T follicular helper cell (primary cell): Measurements from ENCODE around the gene DYRK1B.
"Not testable (repeated sequence)": the region's sequence is repeated elsewhere in the genome, so short reads cannot be mapped to it uniquely, and the experiment has no call there.

Experiments
- DNase-seq: peaks from one replicate; pipeline ENCODE4 v3.0.0-alpha.2; 2020; ENCODE audit warnings: low read depth

The DYRK1B gene

DNA sequence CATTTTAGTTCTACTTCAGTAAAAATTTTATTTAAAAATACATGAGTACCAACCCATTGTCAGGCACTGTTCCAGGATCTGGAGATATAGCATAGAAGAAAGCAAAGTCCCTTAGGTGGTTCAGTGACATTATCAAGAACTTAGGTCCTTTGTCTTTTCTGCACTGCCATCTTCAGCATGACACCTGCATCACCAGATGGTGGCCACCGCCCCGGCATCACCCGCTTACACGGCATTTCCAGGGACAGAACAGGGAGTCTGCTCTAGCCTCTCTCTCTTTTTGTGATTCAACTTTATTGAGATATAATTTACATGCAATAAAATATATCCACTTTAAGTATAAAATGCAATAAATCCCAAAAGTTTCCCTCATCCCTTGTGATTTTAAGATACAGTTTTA, 23.5 kb downstream of the DYRK1B start:
- no peak for DNase-seq

DNA sequence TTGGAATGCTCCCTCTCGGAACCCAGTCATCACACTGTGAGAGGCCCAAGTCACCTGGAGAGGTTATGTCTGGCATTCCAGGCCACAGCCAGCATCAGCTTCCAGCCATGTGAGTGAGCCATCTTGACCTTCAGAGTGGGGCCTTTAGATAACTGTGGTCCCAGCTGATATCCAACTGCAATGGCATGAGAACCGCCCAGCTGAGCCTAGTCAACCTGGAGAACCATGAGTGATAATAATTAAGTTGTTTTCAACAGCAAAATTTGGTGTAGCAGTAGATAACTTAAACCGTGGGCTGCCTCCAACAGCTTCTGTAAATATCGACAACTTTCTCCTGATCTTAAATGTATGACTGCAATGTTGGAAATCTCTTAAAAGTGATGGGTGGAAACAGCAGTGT, 24.6 kb downstream of the DYRK1B start:
- DNase-seq, result no peak

DNA sequence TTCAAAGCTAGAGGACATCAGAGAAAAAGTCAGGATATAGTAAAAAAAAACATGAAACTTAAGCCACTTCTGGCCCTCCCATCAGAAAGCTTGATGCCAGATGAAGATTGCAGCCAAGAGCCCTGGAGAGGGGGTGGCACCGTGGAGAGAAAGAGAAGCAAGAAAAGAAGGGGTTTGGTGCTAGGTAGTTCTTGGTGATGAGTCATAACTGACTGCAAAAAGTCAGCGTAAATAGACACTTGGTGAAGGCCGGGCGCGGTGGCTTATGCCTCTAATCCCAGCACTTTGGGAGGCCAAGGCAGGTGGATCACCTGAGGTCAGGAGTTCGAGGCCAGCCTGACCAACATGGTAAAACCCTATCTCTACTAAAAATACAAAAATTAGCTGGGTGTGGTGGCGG, 25.3 kb downstream of the DYRK1B start:
- not testable (repeated sequence) for DNase-seq

DNA sequence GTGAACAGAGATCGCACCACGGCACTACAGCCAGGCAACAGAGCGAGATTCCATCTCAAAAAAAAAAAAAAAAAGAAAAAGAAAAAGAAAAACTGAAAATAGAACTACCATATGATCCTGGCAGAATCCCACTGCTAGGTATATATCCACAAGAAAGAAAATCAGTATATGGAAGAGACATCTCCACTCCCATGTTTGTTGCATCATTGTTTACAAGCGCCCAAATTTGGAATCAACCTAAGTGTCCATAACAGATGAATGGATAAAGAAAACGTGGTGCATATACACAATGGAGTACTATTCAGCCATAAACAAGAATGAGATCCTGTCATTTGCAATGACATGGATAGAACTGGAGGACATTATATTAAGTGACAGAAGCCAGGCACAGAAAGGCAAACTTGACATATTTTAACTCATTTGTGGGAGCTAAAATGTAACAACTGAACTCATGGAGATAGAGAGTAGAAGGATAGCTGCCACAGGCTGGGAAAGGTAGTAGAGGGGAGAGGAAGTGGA, 26.1 kb downstream of the DYRK1B start:
- DNase-seq, result no peak

DNA sequence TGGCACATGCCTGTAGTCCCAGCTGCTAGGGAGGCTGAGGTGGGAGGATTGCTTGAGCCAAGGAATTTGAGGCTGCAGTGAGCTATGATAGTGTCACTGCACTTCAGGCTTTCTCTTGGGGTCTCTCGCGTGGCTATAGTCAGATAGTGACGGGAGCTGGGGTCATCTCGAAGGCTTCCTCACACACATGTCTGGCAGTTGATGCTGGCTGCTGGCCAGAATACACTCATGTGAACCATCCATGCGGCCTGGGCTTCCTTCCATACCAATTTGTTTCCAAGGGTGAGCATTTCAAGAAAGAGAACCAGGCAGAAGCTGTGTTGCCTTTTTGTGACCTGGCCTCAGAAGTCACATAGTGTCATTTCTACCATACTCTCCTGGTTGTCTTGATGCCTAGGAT, 28.9 kb downstream of the DYRK1B start:
- no peak for DNase-seq

DNA sequence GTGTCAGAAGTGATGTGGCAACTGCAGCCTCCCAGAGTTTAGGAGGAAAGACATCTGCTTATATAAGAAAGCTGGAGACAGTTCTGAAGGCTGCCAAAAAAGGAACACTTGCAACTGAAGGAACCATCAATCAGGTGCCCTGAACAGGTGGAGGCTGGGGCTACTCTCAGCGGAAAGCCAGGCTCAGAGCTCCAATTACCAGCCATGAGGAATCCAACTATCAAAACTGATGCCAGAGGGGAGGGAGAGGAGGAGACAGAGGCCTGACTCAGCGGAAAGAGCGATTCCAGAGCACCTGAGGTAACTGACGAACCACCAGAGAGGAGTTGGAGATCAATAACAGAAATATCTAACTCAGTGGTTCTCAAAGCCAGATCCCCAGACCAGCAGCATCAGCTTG, 31.0 kb downstream of the DYRK1B start:
- DNase-seq, result no peak

DNA sequence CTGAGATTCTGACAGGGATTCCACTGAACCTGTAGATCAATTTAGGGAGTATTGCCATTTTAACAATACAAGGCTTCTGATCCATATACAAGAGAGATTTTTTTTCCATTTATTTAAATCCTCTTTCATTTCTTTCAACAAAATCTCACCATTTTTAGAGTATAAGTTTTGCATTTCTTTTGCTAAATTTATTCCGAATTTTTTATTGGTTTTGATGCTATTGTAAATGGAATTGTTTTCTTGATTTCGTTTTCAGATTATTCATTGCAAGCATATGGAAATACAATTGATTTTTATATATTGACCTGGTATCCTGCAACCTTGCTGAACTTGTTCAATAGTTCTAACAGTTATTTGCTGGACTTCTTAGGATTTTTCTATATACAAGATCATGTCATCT, 36.9 kb downstream of the DYRK1B start:
- DNase-seq, result no peak

DNA sequence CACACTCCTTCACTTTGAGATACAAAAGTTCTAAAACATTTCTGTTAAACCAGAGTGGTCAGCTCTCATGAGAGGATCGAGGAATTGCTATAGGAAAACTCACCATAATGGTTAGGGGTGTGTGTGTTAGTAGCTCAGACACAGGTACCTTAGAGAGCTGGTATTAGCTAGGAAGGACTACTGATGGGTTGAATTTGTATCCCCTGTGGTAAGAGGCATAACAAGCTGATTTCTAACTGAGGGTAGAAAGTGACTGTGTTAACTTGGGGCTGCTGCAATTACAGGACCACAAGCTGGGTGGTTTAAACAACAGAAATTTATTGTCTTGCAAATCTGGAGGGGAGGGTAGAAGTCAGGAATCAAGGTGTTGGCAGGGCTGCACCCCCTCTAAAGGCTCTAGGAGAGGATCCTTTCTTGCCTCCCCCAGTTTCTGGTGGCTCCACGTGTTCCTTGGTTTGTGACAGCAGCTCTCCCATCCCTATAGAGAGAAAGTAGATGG, 37.9 kb downstream of the DYRK1B start:
- DNase-seq, result no peak

DNA sequence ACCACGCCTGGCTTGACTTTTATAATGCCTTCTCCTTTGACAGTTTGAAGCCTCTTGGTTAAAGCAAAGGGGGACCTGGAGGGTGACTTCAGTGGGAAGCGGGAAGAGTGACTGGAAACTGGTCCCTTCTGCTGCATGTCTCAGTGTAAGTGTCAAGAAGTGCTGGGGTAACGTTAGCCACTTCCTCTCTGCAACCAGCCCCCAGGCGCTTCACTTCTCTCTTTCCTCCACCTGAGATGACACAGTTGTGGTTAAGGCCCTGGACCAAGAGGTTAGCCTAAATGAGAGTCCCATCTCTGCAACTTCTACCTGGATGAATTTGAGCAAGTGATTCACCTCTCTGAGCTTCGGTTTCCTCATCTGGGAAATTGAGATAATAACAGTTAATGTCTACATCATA, 39.0 kb downstream of the DYRK1B start:
- DNase-seq, result no peak

DNA sequence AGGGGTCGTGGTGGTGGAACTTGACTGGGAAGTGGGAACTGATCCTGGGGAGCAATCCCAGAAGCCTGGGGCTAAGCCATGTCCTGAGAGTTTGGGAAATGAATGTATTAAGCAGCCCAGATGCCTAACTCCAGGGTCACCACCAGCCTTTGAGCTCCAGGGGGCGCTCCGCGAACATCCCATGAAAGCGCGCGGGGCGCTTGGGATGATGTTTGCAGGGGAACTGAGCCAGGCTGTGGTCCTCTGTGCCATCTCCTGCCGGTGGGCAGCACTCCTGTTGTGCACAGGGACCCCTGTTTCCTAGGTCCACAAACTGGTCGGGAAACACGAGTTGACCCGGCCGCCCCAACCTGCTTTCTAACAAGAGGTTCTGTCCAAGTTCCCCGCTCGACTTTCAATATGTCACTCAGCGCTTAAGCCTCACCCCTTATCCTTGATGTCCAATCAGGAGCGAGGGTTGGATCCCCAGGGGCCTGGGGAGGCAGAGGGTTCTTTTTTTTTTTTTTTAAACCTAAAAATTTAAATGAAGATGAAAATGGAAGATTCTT, 40.9 kb downstream of the DYRK1B start:
- peak; percentile 52 for DNase-seq

DNA sequence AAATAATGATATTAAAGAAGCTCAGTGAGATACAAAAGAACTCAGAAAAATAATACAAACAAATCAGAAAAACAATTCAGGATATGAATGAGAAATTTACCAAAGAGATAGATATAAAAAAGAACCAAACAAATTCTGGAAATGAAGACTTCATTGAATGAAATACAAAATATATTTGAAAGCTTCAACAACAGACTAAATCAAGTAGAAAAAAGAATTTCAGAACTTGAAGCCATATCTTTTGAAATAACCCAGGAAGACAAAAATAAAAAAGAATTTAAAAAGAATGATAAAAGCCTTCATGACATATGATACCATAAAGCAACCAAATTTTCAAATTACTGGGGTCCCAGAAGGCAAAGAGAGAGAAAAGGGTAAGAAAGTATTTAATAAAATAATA, 45.7 kb downstream of the DYRK1B start:
- no peak for DNase-seq

DNA sequence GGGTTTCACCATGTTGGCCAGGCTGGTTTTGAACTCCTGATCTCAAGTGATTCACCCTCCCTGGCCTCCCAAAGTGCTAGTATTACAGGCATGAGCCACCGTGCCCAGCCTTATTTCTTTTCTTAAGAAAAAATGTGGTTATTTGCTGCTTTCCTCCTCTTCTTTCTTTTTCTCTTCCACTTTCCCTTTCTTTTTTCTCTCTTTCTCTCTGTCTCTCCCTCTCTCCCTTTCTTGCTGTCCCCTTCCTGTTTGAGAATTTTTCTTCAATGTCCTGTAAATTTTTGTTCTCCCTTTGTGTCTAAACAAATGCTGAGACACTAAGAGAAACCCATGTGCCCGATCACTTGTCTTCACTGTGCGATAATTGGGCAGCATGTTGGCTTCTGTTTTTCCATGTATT, 53.1 kb downstream of the DYRK1B start:
- DNase-seq, result no peak

DNA sequence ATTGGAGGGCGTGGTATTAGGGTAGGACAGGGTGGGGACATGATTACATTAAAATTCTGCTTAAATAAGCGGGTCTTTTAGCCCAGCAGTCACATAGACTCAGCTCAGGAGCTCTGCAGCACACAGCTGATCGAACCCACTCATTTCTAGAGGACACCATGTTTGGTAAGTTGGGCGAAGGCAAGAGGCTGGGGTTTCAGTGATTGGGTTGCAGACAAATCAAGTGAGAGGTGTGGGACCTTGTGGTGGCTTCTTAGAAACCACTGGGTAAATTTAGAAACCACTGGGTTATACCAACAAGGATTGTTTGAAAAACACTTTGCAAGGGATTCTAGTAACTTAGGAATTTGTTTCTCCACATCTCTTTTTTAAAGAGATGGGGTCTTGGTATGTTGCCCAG, 55.2 kb downstream of the DYRK1B start, which contains the start of gene LEUTX:
Gene LEUTX (plus strand): TSS at position 92 of the 400 bp plus-strand sequence. CDS start 67 bp downstream, at position 159.
- no peak for DNase-seq
